Measurements from ENCODE around the gene GPC2.

Gene GPC2

DNA sequence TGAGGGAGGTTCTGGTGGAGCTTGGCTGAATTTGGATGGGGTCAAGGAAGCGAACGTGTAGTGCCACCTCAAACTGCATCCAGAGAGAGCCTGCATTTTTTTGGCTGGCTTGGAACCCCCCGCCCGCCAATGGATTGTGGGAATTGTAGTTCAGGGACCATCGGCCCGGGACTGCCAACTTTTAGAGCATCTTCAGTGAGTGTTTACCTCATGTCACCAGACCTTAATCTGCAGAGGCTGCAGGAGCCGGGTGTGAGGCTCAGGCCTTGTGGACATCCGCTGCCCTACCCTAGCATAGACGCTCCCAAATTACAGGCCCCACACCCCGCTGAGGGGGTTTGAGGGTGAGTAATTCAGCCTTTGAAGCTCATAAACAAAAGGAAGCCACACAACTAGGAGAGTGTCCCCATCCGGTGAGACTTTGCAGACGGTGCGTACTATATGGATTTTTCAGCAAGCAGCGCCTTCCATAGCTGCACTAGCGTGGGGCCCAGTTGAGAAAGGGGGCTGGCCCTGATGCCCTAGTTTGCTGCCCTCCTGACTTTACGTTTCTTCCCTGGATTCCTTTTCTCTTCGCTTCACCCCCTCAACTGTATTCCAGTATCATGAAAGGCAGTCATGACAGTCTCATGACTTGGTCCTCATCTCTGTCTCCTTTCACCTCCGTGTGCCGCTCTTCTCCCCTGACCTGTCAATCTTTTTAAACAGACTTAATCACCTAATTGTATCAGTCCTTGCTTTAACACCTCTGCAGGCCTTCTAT lies 57.0 kb downstream of the GPC2 start:
- DNase-seq, result peak; percentile 61 to 75

Measured in NCI-H526 (cell line).